NT2/D1 (cell line): ENCODE data around the gene FAM163B.
A peak's percentile ranks its signal among the peaks of the same experiment; 100 is the strongest.

ENCODE experiments used
- DNase-seq: peaks from one replicate; pipeline ENCODE4 v3.0.0-alpha.2; 2011; ENCODE audit warnings: low read depth, low spot score
- H3K27me3 ChIP-seq: 2 replicates; pipeline ENCODE4 v1.6.0; 2011; ENCODE audit warnings: mild to moderate bottlenecking; ENCODE audit not compliant: insufficient read length, insufficient read depth
- H3K36me3 ChIP-seq: 2 replicates; pipeline ENCODE4 v1.6.1; 2011; ENCODE audit warnings: mild to moderate bottlenecking, low read length, mixed read lengths; ENCODE audit not compliant: insufficient read depth, insufficient read length
- H3K4me1 ChIP-seq: 2 replicates; pipeline ENCODE4 v1.5.1; 2011; ENCODE audit not compliant: insufficient read depth, insufficient read length
- H3K4me3 ChIP-seq: 2 replicates; pipeline ENCODE4 v1.5.1; 2011; ENCODE audit warnings: low read depth; ENCODE audit not compliant: insufficient read length
- H3K9ac ChIP-seq: 2 replicates; pipeline ENCODE4 v1.6.0; 2011; ENCODE audit warnings: low read depth; ENCODE audit not compliant: insufficient read length
- H3K9me3 ChIP-seq: 2 replicates; pipeline ENCODE4 v1.5.1; 2011; ENCODE audit warnings: mild to moderate bottlenecking, low read length; ENCODE audit not compliant: insufficient read depth
- SUZ12 ChIP-seq: IDR thresholded peaks from 2 replicates; pipeline ENCODE4 v1.6.1; 2011; ENCODE audit not compliant: insufficient read length, insufficient read depth; ENCODE audit errors: extremely low read depth
- YY1 ChIP-seq: IDR thresholded peaks from 2 replicates; pipeline ENCODE4 v1.6.1; 2011; ENCODE audit not compliant: insufficient read length, insufficient read depth
- ZNF274 ChIP-seq: IDR thresholded peaks from 2 replicates; pipeline ENCODE4 v1.6.1; 2011; ENCODE audit warnings: mild to moderate bottlenecking, low read depth, low read length

FAM163B gene

DNA sequence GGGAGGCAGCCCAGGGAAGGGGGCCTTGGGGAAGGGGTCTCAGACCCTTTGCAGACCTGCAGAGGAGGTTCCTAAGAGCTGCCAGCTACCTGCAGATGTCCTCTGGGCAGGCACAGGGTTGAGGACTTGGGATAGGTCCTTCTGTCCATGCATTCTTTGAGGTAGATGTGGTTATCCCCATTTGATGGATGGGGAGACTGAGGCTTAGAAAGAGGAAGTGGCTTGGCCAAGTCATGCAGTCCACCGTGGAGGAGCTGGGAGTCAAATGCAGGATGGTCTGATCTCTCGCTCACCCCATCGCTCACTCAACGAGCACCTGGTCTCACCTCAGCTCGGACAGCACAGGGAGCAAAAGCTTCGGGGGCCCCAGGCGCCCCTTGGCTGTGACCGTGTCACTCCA lies 54.5 kb downstream of the FAM163B start:
- no peak for TF ChIP-seq ZNF274
- TF ChIP-seq SUZ12, result no peak
- no peak for TF ChIP-seq YY1
- H3K27me3 ChIP-seq, result no peaks in the 10 kb centered on the region
- peak overlapping the region; percentile 16 for H3K9ac ChIP-seq
- DNase-seq, result no peak
- H3K36me3 ChIP-seq, result no peaks in the 10 kb centered on the region
- no peaks in the 10 kb centered on the region for H3K9me3 ChIP-seq
- no peak overlapping the region for H3K4me3 ChIP-seq
- H3K4me1 ChIP-seq, result peaks cover 40% of the 10 kb centered on the region

DNA sequence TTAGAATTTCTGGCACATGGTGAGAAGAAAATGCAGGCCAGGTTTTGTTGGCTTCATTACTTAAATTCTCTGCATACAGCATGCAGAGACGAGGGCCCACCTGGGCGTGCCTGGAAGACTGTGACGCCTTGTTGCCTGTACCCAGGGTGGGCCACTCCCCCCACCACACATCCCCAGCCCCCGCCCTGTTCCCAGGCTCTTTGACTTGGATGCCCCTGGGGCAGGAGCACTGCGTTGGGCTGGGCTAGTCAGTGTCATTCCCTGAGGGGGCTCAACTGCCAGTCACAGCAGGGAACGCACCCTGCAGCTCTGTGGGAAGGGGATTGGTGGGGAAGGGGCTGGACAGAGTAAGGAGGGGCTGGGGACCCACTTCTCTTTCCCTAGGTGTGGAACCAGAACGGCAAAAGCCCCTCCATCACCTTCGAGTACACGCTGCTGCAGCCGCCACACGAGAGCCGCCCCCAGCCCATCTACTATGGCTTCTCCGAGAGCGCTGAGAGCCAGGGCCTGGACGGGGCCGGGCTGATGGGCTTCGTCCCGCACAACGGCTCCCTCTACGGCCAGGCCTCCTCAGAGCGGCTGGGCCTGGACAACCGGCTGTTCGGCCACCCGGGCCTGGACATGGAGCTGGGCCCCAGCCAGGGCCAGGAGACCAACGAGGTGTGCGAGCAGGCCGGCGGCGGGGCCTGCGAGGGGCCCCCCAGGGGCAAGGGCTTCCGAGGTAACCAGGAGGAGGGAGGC lies 55.0 kb downstream of the FAM163B start:
- Histone ChIP-seq H3K9me3 (no peaks in the 10 kb centered on the region), H3K4me3 (no peak overlapping the region), H3K4me1 (peaks cover 38% of the 10 kb centered on the region), H3K9ac (peak overlapping the region; percentile 23), H3K27me3 (no peaks in the 10 kb centered on the region), H3K36me3 (no peaks in the 10 kb centered on the region)
- TF ChIP-seq ZNF274, result no peak
- no peak for TF ChIP-seq SUZ12
- no peak for TF ChIP-seq YY1
- DNase-seq, result no peak

DNA sequence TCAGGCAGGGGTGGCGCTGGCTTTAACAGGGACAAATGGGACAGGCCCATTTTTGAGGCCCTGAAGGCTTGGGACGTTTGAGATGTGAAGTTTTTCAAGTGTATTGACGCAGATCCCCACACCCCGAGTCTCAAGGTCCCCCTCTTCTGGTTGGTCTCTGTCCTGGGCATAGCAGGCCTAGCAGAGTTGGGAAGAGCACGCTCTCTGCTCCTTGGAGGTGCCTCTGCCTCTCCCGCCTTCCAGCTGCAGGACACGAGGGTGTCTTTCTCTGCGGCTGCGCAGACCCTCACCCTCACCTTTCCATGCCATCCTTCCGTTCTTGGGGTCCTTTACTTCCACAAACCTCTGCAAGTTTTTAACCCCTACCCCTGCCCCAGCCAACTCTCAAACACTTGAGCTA lies 56.1 kb downstream of the FAM163B start:
- H3K9me3 ChIP-seq, result no peaks in the 10 kb centered on the region
- peaks cover 38% of the 10 kb centered on the region for H3K4me1 ChIP-seq
- no peak overlapping the region for H3K4me3 ChIP-seq
- H3K27me3 ChIP-seq, result no peaks in the 10 kb centered on the region
- no peak for DNase-seq
- TF ChIP-seq SUZ12, result no peak
- TF ChIP-seq ZNF274, result no peak
- no peak for TF ChIP-seq YY1
- no peak overlapping the region for H3K9ac ChIP-seq
- no peaks in the 10 kb centered on the region for H3K36me3 ChIP-seq

DNA sequence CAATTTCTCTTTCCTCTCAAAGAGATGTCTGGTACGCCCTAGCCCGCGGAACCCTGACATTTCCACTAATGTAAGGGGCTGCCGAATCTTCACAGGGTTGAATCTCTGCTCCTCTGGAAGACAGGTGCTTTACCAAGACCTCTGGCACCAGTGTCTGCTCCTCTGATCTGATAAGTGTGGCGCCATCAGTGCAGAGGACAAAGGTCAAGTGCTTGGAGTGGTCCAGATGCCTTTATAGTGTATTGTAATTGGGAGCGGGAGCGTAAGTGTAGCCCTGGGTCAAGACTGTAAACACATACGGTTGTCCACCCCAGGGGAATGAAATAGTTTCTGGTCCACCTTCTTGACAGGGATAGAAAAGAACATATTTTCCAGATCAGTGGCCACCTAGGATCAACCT lies 57.0 kb downstream of the FAM163B start:
- DNase-seq, result no peak
- H3K4me3 ChIP-seq, result no peak overlapping the region
- H3K36me3 ChIP-seq, result no peaks in the 10 kb centered on the region
- no peaks in the 10 kb centered on the region for H3K27me3 ChIP-seq
- TF ChIP-seq ZNF274 (no peak), SUZ12 (no peak), YY1 (no peak)
- no peak overlapping the region for H3K9ac ChIP-seq
- peaks cover 31% of the 10 kb centered on the region for H3K4me1 ChIP-seq
- H3K9me3 ChIP-seq, result no peaks in the 10 kb centered on the region

DNA sequence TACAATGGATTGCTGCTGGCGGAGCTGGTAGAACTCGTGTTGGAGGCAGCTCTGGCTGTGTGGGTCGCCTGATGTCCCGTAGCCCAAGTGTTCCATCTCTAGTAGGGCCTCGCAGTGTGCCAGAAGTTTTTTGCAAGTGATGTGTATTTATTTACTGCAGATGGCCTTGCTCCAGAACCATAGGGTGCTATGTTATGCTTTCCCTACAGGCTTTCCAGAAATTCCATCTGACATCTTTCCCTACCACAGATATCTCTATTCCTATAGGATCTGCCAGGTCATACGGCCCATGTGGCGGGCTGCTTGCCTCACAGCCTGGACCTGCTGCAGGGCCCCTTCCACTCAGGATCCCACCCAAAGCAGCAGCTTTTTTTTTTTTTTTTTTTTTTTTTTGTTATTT lies 57.7 kb downstream of the FAM163B start:
- Histone ChIP-seq H3K4me3 (no peak overlapping the region), H3K9ac (no peak overlapping the region), H3K4me1 (peaks cover 28% of the 10 kb centered on the region), H3K9me3 (no peaks in the 10 kb centered on the region), H3K27me3 (no peaks in the 10 kb centered on the region), H3K36me3 (no peaks in the 10 kb centered on the region)
- no peak for TF ChIP-seq YY1
- TF ChIP-seq ZNF274, result no peak
- no peak for TF ChIP-seq SUZ12
- DNase-seq, result no peak

DNA sequence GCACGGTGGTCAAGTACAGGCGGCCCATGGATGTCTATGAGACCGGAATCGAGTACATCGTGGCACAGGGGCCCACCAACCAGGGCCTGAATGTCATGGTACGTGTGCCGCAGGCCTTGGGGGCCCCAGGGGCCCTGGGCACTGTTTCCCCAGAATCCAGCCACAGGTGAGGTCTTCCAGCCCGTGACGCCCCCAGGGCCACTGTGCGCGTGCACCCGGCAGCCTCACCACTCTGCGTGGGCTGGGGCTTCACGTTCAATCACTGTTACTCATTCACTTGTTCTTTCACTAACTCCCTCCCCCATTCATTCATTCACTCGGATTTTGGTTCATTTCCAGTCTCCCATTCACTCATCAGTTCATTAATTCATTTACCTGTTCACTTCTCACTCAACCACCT lies 62.1 kb downstream of the FAM163B start:
- Histone ChIP-seq H3K4me1 (peaks cover 8% of the 10 kb centered on the region), H3K27me3 (no peaks in the 10 kb centered on the region), H3K36me3 (no peaks in the 10 kb centered on the region), H3K9ac (no peak overlapping the region), H3K4me3 (no peak overlapping the region), H3K9me3 (no peaks in the 10 kb centered on the region)
- no peak for DNase-seq
- TF ChIP-seq SUZ12 (no peak), ZNF274 (no peak), YY1 (no peak)

DNA sequence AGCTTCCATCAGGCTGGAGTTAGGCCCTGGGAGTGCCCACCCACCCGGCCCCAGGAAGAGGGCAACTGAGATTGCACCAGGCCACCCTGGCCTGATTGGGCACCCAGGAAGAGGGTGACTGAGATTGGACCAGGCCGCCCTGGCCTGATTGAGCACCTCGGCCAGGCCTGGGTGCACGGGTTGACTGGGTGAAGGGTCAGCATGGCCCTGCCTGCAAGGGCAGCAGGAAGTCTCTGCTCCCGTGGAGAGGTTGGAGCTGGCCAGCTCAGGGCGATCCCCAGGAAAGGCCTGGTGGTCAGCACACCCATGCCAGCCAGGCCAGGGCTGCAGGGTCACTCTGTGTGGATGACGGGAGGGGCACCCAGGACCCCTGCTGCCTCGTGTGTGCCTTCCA lies 62.9 kb downstream of the FAM163B start:
- DNase-seq, result no peak
- Histone ChIP-seq H3K9ac (no peak overlapping the region), H3K4me3 (no peak overlapping the region), H3K9me3 (no peaks in the 10 kb centered on the region), H3K36me3 (no peaks in the 10 kb centered on the region), H3K27me3 (no peaks in the 10 kb centered on the region), H3K4me1 (peaks cover 8% of the 10 kb centered on the region)
- TF ChIP-seq SUZ12, result no peak
- no peak for TF ChIP-seq ZNF274
- no peak for TF ChIP-seq YY1
